AG10803 (cell line): Measurements from ENCODE around the gene USP17L21.
A peak's percentile ranks its signal among the peaks of the same experiment; 100 is the strongest.
"Not testable (repeated sequence)": the region's sequence is repeated elsewhere in the genome, so short reads cannot be mapped to it uniquely, and the experiment has no call there.

ENCODE experiments used
- DNase-seq: peaks from one replicate; pipeline ENCODE4 v3.0.0; 2010; ENCODE audit warnings: low read depth
- H3K4me3 ChIP-seq: 2 replicates; pipeline ENCODE4 v1.5.1; 2011; ENCODE audit warnings: mild to moderate bottlenecking, low read length, control low read depth

Gene USP17L21, protein sequence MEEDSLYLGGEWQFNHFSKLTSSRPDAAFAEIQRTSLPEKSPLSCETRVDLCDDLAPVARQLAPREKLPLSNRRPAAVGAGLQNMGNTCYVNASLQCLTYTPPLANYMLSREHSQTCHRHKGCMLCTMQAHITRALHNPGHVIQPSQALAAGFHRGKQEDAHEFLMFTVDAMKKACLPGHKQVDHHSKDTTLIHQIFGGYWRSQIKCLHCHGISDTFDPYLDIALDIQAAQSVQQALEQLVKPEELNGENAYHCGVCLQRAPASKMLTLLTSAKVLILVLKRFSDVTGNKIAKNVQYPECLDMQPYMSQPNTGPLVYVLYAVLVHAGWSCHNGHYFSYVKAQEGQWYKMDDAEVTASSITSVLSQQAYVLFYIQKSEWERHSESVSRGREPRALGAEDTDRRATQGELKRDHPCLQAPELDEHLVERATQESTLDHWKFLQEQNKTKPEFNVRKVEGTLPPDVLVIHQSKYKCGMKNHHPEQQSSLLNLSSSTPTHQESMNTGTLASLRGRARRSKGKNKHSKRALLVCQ

DNA sequence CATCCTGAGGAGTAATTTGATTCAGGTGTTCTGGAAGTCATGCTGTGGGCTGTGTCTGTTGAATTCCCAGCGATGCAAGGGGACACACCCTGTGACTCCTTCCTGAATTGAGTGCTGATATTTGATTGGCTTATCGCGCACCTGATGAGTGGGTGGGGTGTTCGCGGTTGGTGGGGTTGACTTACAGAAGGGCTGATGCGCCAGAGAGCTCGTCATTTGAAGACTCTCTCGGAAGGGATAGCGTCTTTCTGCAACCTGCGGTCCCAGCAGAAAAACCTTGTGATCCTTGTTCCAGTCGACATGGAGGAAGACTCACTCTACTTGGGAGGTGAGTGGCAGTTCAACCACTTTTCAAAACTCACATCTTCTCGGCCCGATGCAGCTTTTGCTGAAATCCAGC, at the start of gene USP17L21:
Gene USP17L21 (plus strand): TSS at position 301 of the 400 bp plus-strand sequence. CDS start 0 bp downstream, at position 301.
- H3K4me3 ChIP-seq, DNase-seq: not testable (repeated sequence)

DNA sequence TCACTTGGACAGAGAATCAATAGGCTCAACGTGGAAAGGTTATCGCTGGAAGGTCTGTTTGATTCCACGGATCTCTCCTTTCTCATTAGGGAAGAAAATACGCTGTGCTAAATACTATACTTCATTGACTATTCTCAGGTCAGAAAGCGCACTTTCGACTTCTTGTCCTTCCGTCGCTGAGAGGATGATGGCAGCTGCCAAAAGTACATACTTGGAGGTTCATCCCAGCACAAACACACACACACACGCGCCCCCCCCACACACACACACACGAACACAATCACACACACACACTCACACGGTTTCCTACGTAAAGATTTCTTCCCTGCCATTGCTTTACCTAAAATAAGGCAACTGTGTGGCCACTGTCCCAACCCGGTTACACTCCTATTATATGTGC, 48.0 kb upstream of the USP17L21 start:
- not testable (repeated sequence) for H3K4me3 ChIP-seq, DNase-seq

DNA sequence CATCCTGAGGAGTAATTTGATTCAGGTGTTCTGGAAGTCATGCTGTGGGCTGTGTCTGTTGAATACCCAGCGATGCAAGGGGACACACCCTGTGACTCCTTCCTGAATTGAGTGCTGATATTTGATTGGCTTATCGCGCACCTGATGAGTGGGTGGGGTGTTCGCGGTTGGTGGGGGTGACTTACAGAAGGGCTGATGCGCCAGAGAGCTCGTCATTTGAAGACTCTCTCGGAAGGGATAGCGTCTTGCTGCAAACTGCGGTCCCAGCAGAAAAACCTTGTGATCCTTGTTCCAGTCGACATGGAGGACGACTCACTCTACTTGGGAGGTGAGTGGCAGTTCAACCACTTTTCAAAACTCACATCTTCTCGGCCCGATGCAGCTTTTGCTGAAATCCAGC, 47.6 kb upstream of the USP17L21 start, which contains the start of gene USP17L11:
Gene USP17L11 (plus strand): TSS at position 301 of the 400 bp plus-strand sequence. CDS start 0 bp downstream, at position 301.
- not testable (repeated sequence) for H3K4me3 ChIP-seq, DNase-seq

DNA sequence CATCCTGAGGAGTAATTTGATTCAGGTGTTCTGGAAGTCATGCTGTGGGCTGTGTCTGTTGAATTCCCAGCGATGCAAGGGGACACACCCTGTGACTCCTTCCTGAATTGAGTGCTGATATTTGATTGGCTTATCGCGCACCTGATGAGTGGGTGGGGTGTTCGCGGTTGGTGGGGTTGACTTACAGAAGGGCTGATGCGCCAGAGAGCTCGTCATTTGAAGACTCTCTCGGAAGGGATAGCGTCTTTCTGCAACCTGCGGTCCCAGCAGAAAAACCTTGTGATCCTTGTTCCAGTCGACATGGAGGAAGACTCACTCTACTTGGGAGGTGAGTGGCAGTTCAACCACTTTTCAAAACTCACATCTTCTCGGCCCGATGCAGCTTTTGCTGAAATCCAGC, 42.8 kb upstream of the USP17L21 start, which contains the start of gene USP17L12:
Gene USP17L12 (plus strand): TSS at position 301 of the 400 bp plus-strand sequence. CDS start 0 bp downstream, at position 301.
- not testable (repeated sequence) for H3K4me3 ChIP-seq, DNase-seq

DNA sequence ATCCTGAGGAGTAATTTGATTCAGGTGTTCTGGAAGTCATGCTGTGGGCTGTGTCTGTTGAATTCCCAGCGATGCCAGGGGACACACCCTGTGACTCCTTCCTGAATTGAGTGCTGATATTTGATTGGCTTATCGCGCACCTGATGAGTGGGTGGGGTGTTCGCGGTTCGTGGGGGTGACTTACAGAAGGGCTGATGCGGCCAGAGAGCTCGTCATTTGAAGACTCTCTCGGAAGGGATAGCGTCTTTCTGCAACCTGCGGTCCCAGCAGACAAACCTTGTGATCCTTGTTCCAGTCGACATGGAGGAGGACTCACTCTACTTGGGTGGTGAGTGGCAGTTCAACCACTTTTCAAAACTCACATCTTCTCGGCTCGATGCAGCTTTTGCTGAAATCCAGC, 38.1 kb upstream of the USP17L21 start, which contains the start of gene USP17L13:
Gene USP17L13 (plus strand): TSS at position 301 of the 400 bp plus-strand sequence. CDS start 0 bp downstream, at position 301.
- DNase-seq, H3K4me3 ChIP-seq: not testable (repeated sequence)

DNA sequence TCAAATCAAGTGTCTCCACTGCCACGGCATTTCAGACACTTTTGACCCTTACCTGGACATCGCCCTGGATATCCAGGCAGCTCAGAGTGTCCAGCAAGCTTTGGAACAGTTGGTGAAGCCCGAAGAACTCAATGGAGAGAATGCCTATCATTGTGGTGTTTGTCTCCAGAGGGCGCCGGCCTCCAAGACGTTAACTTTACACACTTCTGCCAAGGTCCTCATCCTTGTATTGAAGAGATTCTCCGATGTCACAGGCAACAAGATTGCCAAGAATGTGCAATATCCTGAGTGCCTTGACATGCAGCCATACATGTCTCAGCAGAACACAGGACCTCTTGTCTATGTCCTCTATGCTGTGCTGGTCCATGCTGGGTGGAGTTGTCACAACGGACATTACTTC, 32.4 kb upstream of the USP17L21 start:
- not testable (repeated sequence) for DNase-seq, H3K4me3 ChIP-seq

DNA sequence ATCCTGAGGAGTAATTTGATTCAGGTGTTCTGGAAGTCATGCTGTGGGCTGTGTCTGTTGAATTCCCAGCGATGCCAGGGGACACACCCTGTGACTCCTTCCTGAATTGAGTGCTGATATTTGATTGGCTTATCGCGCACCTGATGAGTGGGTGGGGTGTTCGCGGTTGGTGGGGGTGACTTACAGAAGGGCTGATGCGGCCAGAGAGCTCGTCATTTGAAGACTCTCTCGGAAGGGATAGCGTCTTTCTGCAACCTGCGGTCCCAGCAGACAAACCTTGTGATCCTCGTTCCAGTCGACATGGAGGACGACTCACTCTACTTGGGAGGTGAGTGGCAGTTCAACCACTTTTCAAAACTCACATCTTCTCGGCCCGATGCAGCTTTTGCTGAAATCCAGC, 28.6 kb upstream of the USP17L21 start, which contains the start of gene USP17L15:
Gene USP17L15 (plus strand): TSS at position 301 of the 400 bp plus-strand sequence. CDS start 0 bp downstream, at position 301.
- H3K4me3 ChIP-seq, DNase-seq: not testable (repeated sequence)

DNA sequence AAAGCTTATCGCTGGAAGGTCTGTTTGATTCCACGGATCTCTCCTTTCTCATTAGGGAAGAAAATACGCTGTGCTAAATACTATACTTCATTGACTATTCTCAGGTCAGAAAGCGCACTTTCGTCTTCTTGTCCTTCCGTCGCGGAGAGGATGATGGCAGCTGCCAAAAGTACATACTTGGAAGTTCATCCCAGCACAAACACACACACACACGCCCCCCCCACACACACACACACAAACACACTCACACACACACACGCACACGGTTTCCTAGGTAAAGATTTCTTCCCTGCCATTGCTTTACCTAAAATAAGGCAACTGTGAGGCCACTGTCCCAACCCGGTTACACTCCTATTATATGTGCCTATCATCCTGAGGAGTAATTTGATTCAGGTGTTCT, 24.2 kb upstream of the USP17L21 start:
- peak; percentile 1 for DNase-seq
- H3K4me3 ChIP-seq: not testable (repeated sequence)

DNA sequence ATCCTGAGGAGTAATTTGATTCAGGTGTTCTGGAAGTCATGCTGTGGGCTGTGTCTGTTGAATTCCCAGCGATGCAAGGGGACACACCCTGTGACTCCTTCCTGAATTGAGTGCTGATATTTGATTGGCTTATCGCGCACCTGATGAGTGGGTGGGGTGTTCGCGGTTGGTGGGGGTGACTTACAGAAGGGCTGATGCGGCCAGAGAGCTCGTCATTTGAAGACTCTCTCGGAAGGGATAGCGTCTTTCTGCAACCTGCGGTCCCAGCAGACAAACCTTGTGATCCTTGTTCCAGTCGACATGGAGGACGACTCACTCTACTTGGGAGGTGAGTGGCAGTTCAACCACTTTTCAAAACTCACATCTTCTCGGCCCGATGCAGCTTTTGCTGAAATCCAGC, 19.1 kb upstream of the USP17L21 start, which contains the start of gene USP17L17:
Gene USP17L17 (plus strand): TSS at position 301 of the 400 bp plus-strand sequence. CDS start 0 bp downstream, at position 301.
- DNase-seq, H3K4me3 ChIP-seq: not testable (repeated sequence)

DNA sequence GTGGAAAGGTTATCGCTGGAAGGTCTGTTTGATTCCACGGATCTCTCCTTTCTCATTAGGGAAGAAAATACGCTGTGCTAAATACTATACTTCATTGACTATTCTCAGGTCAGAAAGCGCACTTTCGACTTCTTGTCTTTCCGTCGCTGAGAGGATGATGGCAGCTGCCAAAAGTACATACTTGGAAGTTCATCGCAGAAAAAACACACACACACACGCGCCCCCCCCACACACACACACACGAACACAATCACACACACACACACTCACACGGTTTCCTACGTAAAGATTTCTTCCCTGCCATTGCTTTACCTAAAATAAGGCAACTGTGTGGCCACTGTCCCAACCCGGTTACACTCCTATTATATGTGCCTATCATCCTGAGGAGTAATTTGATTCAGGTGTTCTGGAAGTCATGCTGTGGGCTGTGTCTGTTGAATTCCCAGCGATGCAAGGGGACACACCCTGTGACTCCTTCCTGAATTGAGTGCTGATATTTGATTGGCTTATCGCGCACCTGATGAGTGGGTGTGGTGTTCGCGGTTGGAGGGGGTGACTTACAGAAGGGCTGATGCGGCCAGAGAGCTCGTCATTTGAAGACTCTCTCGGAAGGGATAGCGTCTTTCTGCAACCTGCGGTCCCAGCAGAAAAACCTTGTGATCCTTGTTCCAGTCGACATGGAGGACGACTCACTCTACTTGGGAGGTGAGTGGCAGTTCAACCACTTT, 14.6 kb upstream of the USP17L21 start, which contains the start of gene USP17L18:
Gene USP17L18 (plus strand): TSS at position 678 of the 728 bp plus-strand sequence. CDS start 0 bp downstream, at position 678.
- not testable (repeated sequence) for DNase-seq, H3K4me3 ChIP-seq

DNA sequence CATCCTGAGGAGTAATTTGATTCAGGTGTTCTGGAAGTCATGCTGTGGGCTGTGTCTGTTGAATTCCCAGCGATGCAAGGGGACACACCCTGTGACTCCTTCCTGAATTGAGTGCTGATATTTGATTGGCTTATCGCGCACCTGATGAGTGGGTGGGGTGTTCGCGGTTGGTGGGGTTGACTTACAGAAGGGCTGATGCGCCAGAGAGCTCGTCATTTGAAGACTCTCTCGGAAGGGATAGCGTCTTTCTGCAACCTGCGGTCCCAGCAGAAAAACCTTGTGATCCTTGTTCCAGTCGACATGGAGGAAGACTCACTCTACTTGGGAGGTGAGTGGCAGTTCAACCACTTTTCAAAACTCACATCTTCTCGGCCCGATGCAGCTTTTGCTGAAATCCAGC, 9.6 kb upstream of the USP17L21 start, which contains the start of gene USP17L19:
Gene USP17L19 (plus strand): TSS at position 301 of the 400 bp plus-strand sequence. CDS start 0 bp downstream, at position 301.
- DNase-seq, H3K4me3 ChIP-seq: not testable (repeated sequence)

DNA sequence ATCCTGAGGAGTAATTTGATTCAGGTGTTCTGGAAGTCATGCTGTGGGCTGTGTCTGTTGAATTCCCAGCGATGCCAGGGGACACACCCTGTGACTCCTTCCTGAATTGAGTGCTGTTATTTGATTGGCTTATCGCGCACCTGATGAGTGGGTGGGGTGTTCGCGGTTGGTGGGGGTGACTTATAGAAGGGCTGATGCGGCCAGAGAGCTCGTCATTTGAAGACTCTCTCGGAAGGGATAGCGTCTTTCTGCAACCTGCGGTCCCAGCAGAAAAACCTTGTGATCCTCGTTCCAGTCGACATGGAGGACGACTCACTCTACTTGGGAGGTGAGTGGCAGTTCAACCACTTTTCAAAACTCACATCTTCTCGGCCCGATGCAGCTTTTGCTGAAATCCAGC, 4.8 kb upstream of the USP17L21 start, which contains the start of gene USP17L20:
Gene USP17L20 (plus strand): TSS at position 301 of the 400 bp plus-strand sequence. CDS start 0 bp downstream, at position 301.
- not testable (repeated sequence) for DNase-seq, H3K4me3 ChIP-seq

DNA sequence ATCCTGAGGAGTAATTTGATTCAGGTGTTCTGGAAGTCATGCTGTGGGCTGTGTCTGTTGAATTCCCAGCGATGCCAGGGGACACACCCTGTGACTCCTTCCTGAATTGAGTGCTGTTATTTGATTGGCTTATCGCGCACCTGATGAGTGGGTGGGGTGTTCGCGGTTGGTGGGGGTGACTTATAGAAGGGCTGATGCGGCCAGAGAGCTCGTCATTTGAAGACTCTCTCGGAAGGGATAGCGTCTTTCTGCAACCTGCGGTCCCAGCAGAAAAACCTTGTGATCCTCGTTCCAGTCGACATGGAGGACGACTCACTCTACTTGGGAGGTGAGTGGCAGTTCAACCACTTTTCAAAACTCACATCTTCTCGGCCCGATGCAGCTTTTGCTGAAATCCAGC, 4.6 kb downstream of the USP17L21 start, which contains the start of gene USP17L22:
Gene USP17L22 (plus strand): TSS at position 301 of the 400 bp plus-strand sequence. CDS start 0 bp downstream, at position 301.
- DNase-seq, H3K4me3 ChIP-seq: not testable (repeated sequence)

DNA sequence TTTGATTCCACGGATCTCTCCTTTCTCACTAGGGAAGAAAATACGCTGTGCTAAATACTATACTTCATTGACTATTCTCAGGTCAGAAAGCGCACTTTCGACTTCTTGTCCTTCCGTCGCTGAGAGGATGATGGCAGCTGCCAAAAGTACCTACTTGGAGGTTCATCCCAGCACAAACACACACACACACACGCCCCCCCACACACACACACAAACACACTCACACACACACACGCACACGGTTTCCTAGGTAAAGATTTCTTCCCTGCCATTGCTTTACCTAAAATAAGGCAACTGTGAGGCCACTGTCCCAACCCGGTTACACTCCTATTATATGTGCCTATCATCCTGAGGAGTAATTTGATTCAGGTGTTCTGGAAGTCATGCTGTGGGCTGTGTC, 9.0 kb downstream of the USP17L21 start:
- H3K4me3 ChIP-seq, DNase-seq: not testable (repeated sequence)
